Trophoblast cell (in vitro differentiated cells and primary cell): ENCODE measurements around the gene OR10H4.

ENCODE experiments used
- DNase-seq, 2 donors: peaks; one replicate each; pipeline ENCODE4 v3.0.0-alpha.2; 2016
- H2AFZ ChIP-seq: 2 replicates; pipeline ENCODE4 v1.6.1; 2013; ENCODE audit warnings: low read length, moderate library complexity, mild to moderate bottlenecking; ENCODE audit not compliant: insufficient read depth, poor library complexity
- H2AK5ac ChIP-seq: 2 replicates; pipeline ENCODE4 v1.6.1; 2013; ENCODE audit warnings: mild to moderate bottlenecking, low read length
- H2BK120ac ChIP-seq: 2 replicates; pipeline ENCODE4 v1.6.1; 2013; ENCODE audit warnings: low read length, mild to moderate bottlenecking, moderate library complexity; ENCODE audit not compliant: insufficient read depth, poor library complexity
- H2BK12ac ChIP-seq: 2 replicates; pipeline ENCODE4 v1.6.1; 2013; ENCODE audit warnings: mild to moderate bottlenecking, low read length, moderate library complexity
- H2BK5ac ChIP-seq: 2 replicates; pipeline ENCODE4 v1.6.1; 2013; ENCODE audit warnings: low read length, low read depth, moderate library complexity, mild to moderate bottlenecking; ENCODE audit not compliant: poor library complexity
- H3K14ac ChIP-seq: 2 replicates; pipeline ENCODE4 v1.6.1; 2013; ENCODE audit warnings: mild to moderate bottlenecking, low read length
- H3K18ac ChIP-seq: 2 replicates; pipeline ENCODE4 v1.6.1; 2013; ENCODE audit warnings: mild to moderate bottlenecking, low read length
- H3K23ac ChIP-seq: 2 replicates; pipeline ENCODE4 v1.6.1; 2013; ENCODE audit warnings: low read length
- H3K27ac ChIP-seq: 2 replicates; pipeline ENCODE4 v1.5.1; 2013; ENCODE audit warnings: low read depth, mild to moderate bottlenecking, inconsistent platforms, low read length, moderate library complexity
- H3K27me3 ChIP-seq: 2 replicates; pipeline ENCODE4 v1.6.1; 2013; ENCODE audit warnings: inconsistent platforms, mild to moderate bottlenecking, low read length, moderate library complexity; ENCODE audit not compliant: insufficient read depth
- H3K36me3 ChIP-seq, 2 experiments: 1 replicate in 1 of 2; 2 replicates in 1 of 2; pipeline ENCODE4 v1.6.1; 2013; ENCODE audit warnings: low read length in 2 of 2, mild to moderate bottlenecking in 2 of 2, moderate library complexity in 1 of 2; ENCODE audit not compliant: insufficient read depth in 2 of 2, control insufficient read depth in 1 of 2
- H3K4ac ChIP-seq: 2 replicates; pipeline ENCODE4 v1.6.1; 2013; ENCODE audit warnings: low read depth, mild to moderate bottlenecking, low read length, moderate library complexity
- H3K4me1 ChIP-seq, 2 experiments: 1 replicate in 1 of 2; 2 replicates in 1 of 2; pipeline ENCODE4 v1.6.1; 2013; ENCODE audit warnings: low read length in 2 of 2, mild to moderate bottlenecking in 2 of 2, moderate library complexity in 1 of 2; ENCODE audit not compliant: insufficient read depth in 2 of 2, control insufficient read depth in 1 of 2
- H3K4me2 ChIP-seq: 2 replicates; pipeline ENCODE4 v1.6.1; 2013; ENCODE audit warnings: inconsistent platforms, mild to moderate bottlenecking, low read length, moderate library complexity
- H3K4me3 ChIP-seq: 2 replicates; pipeline ENCODE4 v1.5.1; 2013; ENCODE audit warnings: mild to moderate bottlenecking, low read depth, low read length, inconsistent platforms
- H3K79me1 ChIP-seq: one replicate; pipeline ENCODE4 v1.6.1; 2013; ENCODE audit warnings: low read length
- H3K79me2 ChIP-seq: 2 replicates; pipeline ENCODE4 v1.6.1; 2013; ENCODE audit warnings: low read length, mild to moderate bottlenecking; ENCODE audit not compliant: control insufficient read depth, insufficient read depth, poor library complexity
- H3K9ac ChIP-seq: 2 replicates; pipeline ENCODE4 v1.6.1; 2013; ENCODE audit warnings: mild to moderate bottlenecking, low read length
- H3K9me3 ChIP-seq: 2 replicates; pipeline ENCODE4 v1.6.1; 2013; ENCODE audit warnings: low read depth, mild to moderate bottlenecking, control low read depth, inconsistent platforms, low read length; ENCODE audit not compliant: insufficient read depth
- H4K12ac ChIP-seq: 2 replicates; pipeline ENCODE4 v1.6.1; 2013; ENCODE audit warnings: low read depth, mild to moderate bottlenecking, low read length, moderate library complexity
- H4K8ac ChIP-seq: 2 replicates; pipeline ENCODE4 v1.6.1; 2013; ENCODE audit warnings: low read depth, mild to moderate bottlenecking, low read length, moderate library complexity
- H4K91ac ChIP-seq: one replicate; pipeline ENCODE4 v1.6.1; 2013; ENCODE audit warnings: low read depth, mild to moderate bottlenecking, low read length, moderate library complexity
- WGBS: extraction: QIAGEN DNeasy Blood & Tissue Kit; methylation state at CpG from one replicate; pipeline ENCODE4 v1.1.7; 2013; ENCODE audit warnings: missing lambda C conversion rate; ENCODE audit not compliant: insufficient read length, insufficient coverage; ENCODE audit errors: extremely low coverage; 5-methylcytosine and 5-hydroxymethylcytosine counted together

Gene OR10H4

DNA sequence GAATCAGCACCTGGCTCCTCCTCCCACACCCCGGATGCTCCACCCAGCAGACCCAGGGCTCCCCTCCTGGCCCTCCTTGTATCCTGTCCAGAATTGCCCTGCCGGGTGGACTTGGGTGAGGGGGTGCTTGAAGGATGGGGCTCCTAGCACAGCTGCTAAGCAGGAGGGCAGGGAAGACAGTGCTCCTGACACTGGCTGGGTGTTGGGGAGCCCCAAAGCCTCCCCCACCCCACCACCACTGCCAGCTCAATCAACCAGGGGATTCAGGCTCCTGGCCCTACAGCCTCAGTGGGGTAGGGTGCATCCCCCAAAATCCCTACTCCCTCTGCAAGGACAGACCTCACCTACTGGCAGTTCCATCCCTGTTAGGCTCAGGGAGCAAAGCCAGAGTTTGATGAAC lies 11.9 kb upstream of the OR10H4 start:
- Histone ChIP-seq H2AK5ac (no peak overlapping the region), H3K9ac (no peak overlapping the region), H2BK12ac (no peak overlapping the region)

DNA sequence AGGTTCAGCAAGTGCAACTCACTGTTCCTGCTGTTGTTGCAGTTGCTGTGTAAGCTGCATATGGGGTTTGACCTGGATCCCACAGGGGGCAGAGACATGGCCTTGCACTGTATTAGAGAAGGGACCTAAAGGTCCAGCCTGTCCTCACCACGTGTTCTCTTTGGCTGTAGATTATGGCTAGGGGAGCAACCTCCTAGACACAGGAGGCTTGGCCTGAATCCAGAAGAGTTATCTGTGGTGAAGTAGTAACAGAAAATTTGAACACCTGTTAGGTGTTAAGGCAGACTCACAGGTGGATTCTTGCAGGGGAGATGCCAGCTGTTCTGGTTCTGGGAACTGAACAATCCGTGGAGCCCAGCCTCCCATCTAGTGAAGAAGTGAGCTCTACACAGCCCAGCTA lies 11.0 kb upstream of the OR10H4 start:
- Histone ChIP-seq H3K4me1 (no peaks in the 10 kb centered on the region), H3K23ac (no peak overlapping the region), H3K18ac (no peak overlapping the region), H3K79me2 (no peaks in the 10 kb centered on the region), H3K9ac (no peak overlapping the region), H3K4me2 (no peak overlapping the region), H4K91ac (no peak overlapping the region), H2AFZ (no peak overlapping the region), H4K8ac (no peak overlapping the region), H2BK12ac (no peak overlapping the region), H3K14ac (no peak overlapping the region), H4K12ac (no peak overlapping the region), H3K9me3 (peaks cover 45% of the 10 kb centered on the region), H3K27me3 (peaks cover 3% of the 10 kb centered on the region), H2BK5ac (no peak overlapping the region), H3K79me1 (no peaks in the 10 kb centered on the region), H3K36me3 (no peaks in the 10 kb centered on the region), H3K4me3 (no peak overlapping the region), H2AK5ac (no peak overlapping the region), H3K27ac (no peak overlapping the region), H2BK120ac (no peak overlapping the region), H3K4ac (no peak overlapping the region)
- WGBS, result no CpG with 5 or more reads among the region's 2 CpGs
- DNase-seq, result no peak

More for the DNA sequence above, 11.9 kb upstream of the OR10H4 start:
- H4K12ac ChIP-seq, result no peak overlapping the region
- H2BK5ac ChIP-seq, result no peak overlapping the region
- H3K4me2 ChIP-seq, result no peak overlapping the region
- no peak overlapping the region for H2BK120ac ChIP-seq
- no peak overlapping the region for H4K91ac ChIP-seq
- no peak for DNase-seq
- no peak overlapping the region for H3K23ac ChIP-seq
- H3K14ac ChIP-seq, result no peak overlapping the region
- H3K9me3 ChIP-seq, result peaks cover 45% of the 10 kb centered on the region
- H3K4me3 ChIP-seq, result no peak overlapping the region
- H3K79me2 ChIP-seq, result no peaks in the 10 kb centered on the region
- no peak overlapping the region for H3K18ac ChIP-seq
- H3K79me1 ChIP-seq, result no peaks in the 10 kb centered on the region
- peaks cover 3% of the 10 kb centered on the region for H3K27me3 ChIP-seq
- no peaks in the 10 kb centered on the region for H3K36me3 ChIP-seq
- H3K4ac ChIP-seq, result no peak overlapping the region
- no peak overlapping the region for H4K8ac ChIP-seq
- no CpG with 5 or more reads among the region's 2 CpGs for WGBS
- no peaks in the 10 kb centered on the region for H3K4me1 ChIP-seq
- H2AFZ ChIP-seq, result no peak overlapping the region
- no peak overlapping the region for H3K27ac ChIP-seq

DNA sequence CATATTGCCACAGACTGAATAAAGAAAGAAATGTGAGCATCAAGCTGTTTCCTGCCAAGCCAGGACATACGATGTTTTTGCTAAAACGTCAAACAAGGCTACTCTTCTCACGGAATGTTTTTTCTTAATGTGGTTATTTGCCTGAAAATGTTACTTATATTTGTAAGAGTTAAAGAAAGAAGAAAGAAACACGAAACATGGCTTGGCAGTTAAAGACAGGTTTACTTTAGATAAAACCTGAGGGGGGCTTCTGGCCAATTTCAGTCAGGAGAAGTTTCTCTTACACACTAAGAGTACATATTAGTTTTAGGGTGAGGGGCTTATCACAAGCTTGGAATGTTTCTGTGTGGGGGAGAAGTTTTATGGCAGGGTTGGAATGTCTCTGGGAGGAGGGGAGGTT lies 4.4 kb upstream of the OR10H4 start:
- Histone ChIP-seq H3K4ac (no peak overlapping the region), H3K27me3 (no peaks in the 10 kb centered on the region), H3K14ac (no peak overlapping the region), H3K79me1 (no peaks in the 10 kb centered on the region), H3K79me2 (no peaks in the 10 kb centered on the region), H4K12ac (no peak overlapping the region), H4K8ac (no peak overlapping the region), H3K27ac (no peak overlapping the region), H4K91ac (no peak overlapping the region), H3K9me3 (peaks cover 14% of the 10 kb centered on the region), H2AFZ (no peak overlapping the region), H2BK12ac (no peak overlapping the region), H3K4me1 (no peaks in the 10 kb centered on the region), H3K9ac (no peak overlapping the region), H2BK5ac (no peak overlapping the region), H2AK5ac (no peak overlapping the region), H3K4me2 (no peak overlapping the region), H3K36me3 (no peaks in the 10 kb centered on the region), H3K4me3 (no peak overlapping the region), H2BK120ac (no peak overlapping the region), H3K23ac (no peak overlapping the region), H3K18ac (no peak overlapping the region)
- WGBS, result no CpG with 5 or more reads among the region's 4 CpGs
- no peak for DNase-seq

DNA sequence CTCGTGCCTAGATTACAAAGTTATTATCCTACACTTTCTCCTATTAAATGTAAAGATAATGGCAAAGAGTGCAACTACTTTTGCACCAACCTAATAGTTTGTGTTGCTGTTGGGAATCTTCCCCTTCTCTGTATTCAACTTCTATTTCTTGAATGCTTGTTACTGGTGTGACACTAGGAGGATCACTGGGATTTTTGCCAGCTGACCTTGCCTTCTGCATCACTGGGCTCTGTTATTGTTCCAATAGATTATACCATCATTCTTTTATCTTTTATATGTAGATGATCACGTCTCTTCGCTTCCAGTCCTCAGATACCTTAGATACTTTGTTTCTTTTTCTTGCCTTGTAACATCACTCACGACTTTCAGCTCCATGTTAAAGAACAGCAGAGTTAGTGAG lies 3.5 kb upstream of the OR10H4 start:
- Histone ChIP-seq H3K18ac (no peak overlapping the region), H3K9ac (no peak overlapping the region), H2BK120ac (no peak overlapping the region), H4K91ac (no peak overlapping the region), H2BK12ac (no peak overlapping the region), H3K27me3 (no peaks in the 10 kb centered on the region), H2BK5ac (no peak overlapping the region), H3K9me3 (peaks cover 13% of the 10 kb centered on the region), H2AFZ (no peak overlapping the region), H3K79me1 (no peaks in the 10 kb centered on the region), H4K8ac (no peak overlapping the region), H3K27ac (no peak overlapping the region), H2AK5ac (no peak overlapping the region), H4K12ac (no peak overlapping the region), H3K4me1 (no peaks in the 10 kb centered on the region), H3K4me2 (no peak overlapping the region), H3K36me3 (no peaks in the 10 kb centered on the region), H3K4me3 (no peak overlapping the region), H3K4ac (no peak overlapping the region), H3K79me2 (no peaks in the 10 kb centered on the region), H3K14ac (no peak overlapping the region), H3K23ac (no peak overlapping the region)
- no peak for DNase-seq
- WGBS, result no CpG with 5 or more reads among the region's 4 CpGs
